Transverse colon (tissue), 4 donors: ENCODE results near the gene SGO2.

Experiments used
- CTCF ChIP-seq, 5 experiments: fragments of 200-600 bp in 3 of 5; fragments of 450-650 bp in 2 of 5; sonication (generic) in 3 of 5; IDR thresholded peaks; 1 replicate in 2 of 5; 2 replicates in 3 of 5; pipeline ENCODE4 v1.5.1; 2016 to 2017; ENCODE audit warnings: antibody characterized with exemption in 5 of 5, inconsistent platforms in 3 of 5, mild to moderate bottlenecking in 2 of 5, moderate library complexity in 1 of 5
- POLR2A ChIP-seq: fragments of 450-650 bp; IDR thresholded peaks from one replicate; pipeline ENCODE4 v1.6.1; 2016; ENCODE audit warnings: antibody characterized with exemption, mild to moderate bottlenecking, moderate library complexity
- POLR2AphosphoS5 ChIP-seq, 3 donors: sonication (generic); formaldehyde crosslinking; IDR thresholded peaks; one replicate each; pipeline ENCODE4 v1.6.1; 2016; ENCODE audit warnings: antibody characterized with exemption in 3 of 3

DNA sequence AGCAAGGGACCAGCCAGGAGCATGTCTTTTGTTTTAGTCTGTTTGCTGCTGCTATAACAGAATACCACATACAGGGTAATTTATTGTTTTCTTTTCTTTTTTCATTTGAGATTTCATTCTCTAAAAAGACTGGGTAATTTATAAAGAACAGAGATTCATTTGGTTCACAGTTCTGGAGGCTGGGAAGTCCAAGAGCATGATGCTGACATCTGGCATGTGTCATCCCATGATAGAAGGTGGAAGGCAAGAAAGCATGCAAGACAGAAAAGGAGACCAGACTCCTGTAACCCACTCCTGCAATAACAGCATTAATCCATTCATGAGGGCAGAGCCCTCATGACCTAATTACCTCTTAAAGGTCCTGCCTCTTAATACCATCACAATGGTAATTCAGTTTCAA, 14.8 kb downstream of the SGO2 start:
- no peak for TF ChIP-seq POLR2A
- TF ChIP-seq CTCF (IDR thresholded peaks at IDR 0.05): no peak
- no peak for TF ChIP-seq POLR2AphosphoS5 (IDR thresholded peaks at IDR 0.05)
